GM18517 (cell line): Measurements from ENCODE around the gene ZDHHC3.
"Not testable (repeated sequence)": the region's sequence is repeated elsewhere in the genome, so short reads cannot be mapped to it uniquely, and the experiment has no call there.

Experiments used
- ATAC-seq: cut with Tn5 transposase; IDR thresholded peaks from one replicate; pipeline ENCODE4 v1.9.1; 2021; ENCODE audit warnings: mild to moderate bottlenecking, moderate library complexity; ENCODE audit not compliant: unreplicated experiment

ZDHHC3 gene

GRCh38 chr3:44966795-44967278, 9.1 kb downstream of the ZDHHC3 start:
- ATAC-seq: no peak

- no peak for ATAC-seq
These were observed 10.8 kb downstream of the ZDHHC3 start for GRCh38 chr3:44965165-44965564.

DNA sequence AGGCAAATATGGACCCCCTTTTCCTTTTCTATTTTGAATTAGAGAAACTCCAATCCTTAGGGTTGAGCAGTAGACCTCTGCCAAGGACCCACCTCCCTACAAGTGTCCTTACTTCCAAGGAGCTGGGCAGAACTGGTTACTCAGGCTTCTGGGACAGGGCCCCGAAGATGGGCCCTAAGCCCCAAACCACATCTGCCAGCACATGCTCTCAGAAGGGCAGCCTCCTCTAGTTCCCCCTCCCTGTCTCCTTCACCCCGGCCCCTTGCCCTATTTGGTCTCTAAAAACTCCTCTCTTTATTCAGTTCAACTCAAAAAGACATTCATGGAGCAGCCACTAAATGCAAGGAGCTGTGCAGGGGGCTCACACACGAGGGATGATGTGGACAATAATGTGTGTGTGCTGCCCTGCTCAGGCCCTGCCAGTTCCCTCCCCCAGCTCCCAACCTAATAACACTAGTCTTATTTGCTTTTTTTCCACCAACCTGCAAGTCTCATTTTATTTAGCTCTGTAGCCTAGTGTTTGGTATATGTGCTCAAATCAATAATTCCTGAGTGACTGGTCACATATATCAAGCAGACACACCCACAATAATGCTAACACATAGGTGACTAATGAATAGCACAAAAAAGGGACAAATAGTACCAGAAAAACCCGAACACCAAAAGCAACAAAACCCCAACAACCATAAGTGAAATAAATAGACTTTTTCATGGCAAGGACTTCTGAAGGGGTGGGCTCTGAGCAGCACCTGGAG, 12.2 kb downstream of the ZDHHC3 start:
- ATAC-seq: no peak

DNA sequence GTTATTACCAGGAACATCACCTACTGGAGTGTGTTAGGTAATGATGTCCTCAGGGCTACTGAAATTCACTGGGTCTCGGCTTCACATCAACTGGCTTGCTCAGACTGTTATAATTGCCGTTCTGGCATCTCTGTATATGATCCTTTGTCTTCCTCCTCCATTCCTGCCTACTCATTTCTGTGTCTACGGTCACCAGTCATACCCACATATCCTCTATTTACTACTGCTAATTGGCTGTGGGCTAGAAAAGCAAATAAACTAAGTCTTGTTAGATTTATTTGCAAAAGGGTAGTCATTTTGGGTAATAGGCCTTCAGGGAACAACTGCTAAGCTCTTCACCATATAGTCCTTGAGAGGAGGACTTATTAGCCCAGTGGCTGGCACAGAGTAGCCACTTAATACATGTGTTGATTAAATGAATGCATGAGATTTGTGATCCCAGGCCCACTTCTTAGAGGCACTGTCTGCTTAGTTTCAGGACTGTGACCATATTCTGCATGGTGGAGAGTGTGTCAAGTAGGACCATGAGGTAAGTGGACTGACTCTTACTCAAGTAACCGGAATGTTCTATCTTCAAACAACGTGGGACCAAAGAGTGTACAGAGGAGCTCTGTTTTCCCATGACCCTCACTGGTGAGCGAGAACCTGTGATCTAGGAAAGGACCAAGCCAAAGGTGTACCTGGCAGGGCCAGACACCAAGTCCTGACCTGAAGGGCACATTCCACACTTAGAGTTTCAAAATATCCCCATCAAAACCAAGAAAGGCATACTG, 13.2 kb downstream of the ZDHHC3 start:
- no peak for ATAC-seq

GRCh38 chr3:44961888-44962287, 14.1 kb downstream of the ZDHHC3 start:
- no peak for ATAC-seq

- no peak for ATAC-seq
These were observed 15.5 kb downstream of the ZDHHC3 start for GRCh38 chr3:44960387-44961026.

DNA sequence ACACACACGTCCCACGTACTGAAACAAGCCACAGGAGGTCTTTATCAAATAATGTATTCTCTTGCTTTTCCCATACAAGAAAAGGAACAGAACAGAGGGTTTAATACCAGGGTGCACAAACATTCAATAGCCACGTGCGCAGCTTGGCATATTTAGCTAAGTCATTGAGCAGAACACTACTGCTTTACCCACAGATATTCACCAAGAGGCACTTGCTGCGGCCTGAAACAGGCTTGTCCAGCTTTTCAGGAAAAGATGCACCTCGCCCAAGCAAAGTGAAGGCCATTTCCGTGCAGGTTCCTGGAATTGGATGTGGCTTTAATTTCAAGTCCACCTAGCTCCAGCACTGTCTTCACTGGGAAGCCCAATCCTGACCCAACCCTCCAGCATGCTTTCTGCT, 17.6 kb downstream of the ZDHHC3 start:
- no peak for ATAC-seq

DNA sequence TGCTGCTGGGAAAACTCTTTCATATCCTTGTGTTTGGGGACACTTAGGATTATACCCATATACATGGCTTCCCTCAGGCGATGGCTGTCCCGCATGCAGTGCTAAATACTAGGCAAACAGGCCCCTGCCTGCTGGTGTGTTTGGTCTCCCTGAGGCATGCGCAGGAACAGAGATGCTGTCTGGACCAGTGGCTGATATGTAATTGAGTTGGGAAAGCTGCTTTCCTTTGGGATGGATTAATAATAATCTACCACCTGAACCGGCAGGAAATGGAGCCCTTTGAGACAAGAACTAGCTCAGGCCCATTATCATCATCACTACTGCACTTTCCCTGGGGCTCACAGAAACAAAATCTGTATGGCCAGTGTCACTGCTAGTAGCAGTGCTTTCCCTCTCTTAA, 18.0 kb downstream of the ZDHHC3 start:
- ATAC-seq: no peak

- ATAC-seq: no peak
These were observed 20.1 kb downstream of the ZDHHC3 start for GRCh38 chr3:44955917-44956316.

GRCh38 chr3:44954962-44955361, 21.0 kb downstream of the ZDHHC3 start:
- peak; percentile 79 for ATAC-seq

DNA sequence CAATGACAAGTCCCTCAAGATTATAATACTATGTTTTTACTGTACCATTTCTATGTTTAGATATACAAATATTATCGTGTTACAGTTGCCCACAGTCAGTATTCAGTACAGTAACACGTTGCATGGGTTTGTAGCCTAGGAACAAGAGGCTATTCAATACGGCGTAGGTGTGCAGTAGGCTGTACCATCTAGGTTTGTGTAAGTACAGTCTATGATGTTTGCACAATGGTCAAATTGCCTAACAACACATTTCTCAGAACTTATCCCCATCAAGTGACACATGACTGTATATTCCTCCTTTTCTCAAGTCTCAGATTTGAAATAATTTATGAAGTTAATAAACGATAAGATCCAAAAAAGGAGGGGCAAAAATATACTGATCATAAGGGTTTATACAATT, 21.7 kb downstream of the ZDHHC3 start:
- no peak for ATAC-seq

GRCh38 chr3:44952689-44953088, 23.3 kb downstream of the ZDHHC3 start:
- ATAC-seq: no peak

DNA sequence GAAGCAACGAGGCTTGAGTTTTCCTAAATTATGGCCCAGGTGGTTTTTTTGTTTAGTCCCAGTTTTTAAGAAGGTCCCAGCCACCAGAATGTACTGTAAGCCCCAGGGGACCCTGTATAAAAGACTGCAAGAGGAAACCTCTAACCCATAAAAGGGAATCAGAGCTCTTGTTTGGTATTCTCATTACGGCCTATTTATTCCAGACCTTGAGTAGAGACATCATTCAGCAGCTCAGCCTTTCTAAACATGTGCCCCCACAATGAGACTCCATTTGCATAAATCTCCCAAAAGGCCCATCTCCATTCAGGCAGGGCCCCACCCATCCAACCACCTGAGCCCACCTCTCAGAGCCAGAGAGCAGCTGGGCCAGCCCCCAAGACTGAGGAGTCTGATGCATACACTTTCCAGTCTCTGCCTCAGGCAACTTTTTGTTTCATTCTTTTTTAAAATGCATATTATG, 25.7 kb downstream of the ZDHHC3 start:
- ATAC-seq: no peak

DNA sequence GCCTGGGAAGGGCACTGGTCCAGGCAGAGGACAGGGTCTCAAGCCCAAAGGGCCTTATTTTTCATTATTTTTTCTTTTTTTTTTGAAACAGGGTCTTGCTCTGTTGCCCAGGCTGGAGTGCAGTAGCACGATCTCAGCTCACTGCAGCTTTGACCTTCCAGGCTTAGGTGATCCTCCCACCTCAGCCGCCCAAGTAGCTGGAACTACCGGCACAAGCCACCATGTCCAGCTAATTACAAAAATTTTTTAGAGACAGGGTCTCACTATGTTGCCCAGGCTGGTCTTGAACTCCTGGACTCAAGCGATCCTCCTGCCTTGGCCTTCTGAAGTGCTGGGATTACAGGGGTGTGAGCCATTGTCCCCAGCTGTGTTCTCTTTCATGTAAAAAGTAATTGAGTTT, 26.2 kb downstream of the ZDHHC3 start:
- ATAC-seq: not testable (repeated sequence)

DNA sequence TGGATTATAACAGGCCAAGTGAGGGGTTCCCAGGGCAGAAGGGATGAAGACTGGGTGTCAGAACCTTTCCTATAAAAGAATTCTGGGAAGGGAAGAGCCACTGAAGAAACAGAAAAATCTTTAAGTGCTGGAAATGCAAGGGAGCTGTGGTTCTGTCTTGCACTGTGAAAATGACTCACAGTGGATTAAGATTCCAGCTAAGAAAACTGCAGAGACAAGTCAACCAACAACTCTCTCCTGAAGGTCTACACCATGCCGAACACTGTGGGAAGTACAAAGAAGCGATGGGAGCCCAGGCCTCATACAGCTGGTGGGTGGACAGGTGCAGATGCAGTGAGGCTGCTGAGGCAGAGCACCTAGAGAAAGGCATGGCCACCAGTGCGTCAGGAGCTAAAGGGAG, 27.7 kb downstream of the ZDHHC3 start:
- no peak for ATAC-seq

DNA sequence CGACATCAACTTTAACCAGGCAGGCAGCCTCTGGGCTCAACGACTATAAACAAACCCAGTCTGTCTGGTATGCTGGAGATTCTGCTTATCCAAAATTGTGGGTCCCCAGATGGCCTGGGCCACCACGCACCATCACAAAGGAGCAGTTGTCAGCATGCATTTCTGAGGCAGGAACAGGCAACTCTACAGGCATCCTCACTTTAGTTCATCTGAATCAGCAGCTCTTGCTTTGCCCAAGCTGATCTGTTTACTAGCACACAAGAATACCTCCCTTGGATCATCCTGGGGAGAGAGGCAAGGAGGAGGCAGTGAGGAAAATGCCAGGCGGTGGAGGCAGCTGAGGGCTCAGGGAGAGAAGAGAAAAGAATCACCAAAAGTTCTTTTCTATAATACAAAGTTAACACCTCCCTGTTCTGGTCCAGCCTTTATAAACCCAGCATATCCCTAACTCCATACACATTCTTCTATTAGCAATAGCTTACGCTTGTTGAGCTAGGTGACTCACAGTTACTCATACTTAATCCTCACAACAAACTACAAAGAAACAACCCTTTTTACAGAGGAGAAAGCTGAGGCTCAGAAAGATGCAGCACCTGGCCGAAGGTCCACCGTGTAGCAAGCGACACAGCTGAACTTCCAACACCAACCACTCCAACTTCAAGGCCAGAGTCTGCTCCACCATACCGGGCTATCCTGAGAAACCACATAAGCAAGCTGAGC, 33.6 kb downstream of the ZDHHC3 start:
- ATAC-seq: no peak

- no peak for ATAC-seq
These were observed 36.4 kb downstream of the ZDHHC3 start for GRCh38 chr3:44939581-44940036.

DNA sequence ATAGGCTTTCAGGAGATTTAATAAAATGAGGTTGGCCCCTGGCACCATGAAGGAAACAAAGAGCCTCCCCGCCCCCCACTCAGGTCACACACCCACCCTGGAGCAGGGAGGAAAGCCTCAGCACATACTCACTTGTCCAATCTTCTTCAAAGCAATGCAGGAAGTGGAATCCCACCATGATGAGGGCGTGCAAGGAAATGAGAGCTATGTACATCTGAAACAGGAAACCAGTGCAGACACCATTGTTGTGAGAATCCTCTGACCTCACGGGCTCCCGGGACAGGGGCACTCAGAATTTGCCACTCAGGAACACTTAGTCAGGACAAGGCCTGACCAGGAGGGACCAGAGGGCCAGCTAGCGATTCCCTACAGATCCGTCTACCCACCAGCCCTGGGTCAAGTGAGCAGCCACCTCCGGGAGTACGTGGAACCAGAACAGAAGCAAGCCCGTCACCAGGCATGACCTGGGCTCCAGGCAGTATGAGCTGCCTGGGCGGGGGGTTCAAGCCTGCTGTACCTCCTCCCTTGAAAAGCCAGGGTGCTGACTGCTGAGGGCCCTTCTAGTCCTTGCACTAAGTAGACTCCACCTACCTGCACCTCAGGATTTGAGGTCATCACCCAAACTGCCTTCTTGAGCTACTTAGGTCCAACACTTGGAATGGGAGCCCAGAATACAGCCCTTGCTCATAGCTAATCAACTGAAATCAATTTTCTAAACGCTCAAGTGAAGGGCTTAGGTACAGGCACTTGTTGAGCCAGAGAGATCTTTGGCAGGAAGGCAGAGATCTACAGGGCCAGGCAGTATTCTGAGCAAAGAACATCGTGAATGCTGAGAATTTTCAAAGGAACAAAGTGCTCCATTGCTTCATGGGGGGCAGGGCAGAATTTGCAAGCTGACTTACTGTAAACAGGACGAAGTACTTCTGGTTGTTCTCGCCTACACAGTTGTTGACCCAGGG, 42.7 kb downstream of the ZDHHC3 start:
- ATAC-seq: no peak

GRCh38 chr3:44932271-44932670, 43.7 kb downstream of the ZDHHC3 start:
- no peak for ATAC-seq

DNA sequence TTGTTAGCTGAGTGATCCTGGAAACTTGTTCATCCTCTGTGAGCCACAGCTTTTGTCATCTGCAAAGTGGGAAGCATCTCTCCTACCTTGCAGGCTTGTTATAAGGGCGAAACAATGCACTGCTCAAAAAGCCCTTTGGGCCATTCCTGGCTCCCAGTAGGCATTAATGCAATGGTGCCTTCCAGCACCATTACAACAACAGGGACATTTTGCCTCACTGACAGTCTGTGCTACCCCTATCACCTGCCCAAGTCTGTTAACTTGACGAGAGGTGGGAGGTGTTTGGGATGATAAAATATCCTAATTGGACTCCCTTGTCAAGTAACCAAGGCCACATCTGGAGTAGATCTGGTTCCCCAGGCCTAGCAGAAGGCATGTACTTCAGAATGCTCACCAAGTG, 44.2 kb downstream of the ZDHHC3 start:
- no peak for ATAC-seq
